ENCODE measurements around the gene SMAD2.

DNA sequence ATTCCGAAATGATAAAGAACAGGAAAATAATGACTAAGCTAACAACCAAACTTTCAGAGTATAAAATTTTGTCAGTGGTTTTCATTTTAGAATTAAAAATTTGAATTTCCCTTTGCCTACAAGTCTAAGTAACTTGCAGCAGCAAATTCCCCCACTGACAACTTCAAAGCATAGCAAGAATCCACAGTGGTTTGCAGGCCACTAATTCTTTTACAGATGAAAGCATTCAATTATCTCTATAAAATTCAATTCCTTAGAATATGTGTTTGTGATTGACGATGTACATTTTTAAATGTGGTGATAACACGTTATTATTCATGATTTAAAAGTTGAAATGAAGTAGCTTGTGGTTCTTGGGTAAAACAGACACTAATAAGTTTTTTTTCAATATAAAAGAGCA, 100.6 kb downstream of the SMAD2 start:
- TF ChIP-seq CTCF (conservative IDR thresholded peaks at IDR 0.05): no peak
- no peak for TF ChIP-seq EZH2 (IDR thresholded peaks at IDR 0.05; ENCODE audit: low read depth)
